ENCODE measurements around the gene STEAP4. TPM values are rescaled to one million over a fixed set of nuclear protein-coding genes. Genes with fewer than 3 reads are reported as not detected.

STEAP4 gene
- total RNA-seq, 1 experiment from 2014 or later: not detected

- no peak for DNase-seq (ENCODE audit: low read depth in 1 of 2, low spot score in 2 of 2)
- Histone ChIP-seq H3K36me3 (no peaks in the 10 kb centered on the region), H3K9me3 (replicated peaks) (no peaks in the 10 kb centered on the region), H3K4me1 (replicated peaks) (no peaks in the 10 kb centered on the region), H3K4me3 (no peak overlapping the region), H3K27ac (no peak overlapping the region), H3K27me3 (replicated peaks) (no peaks in the 10 kb centered on the region)
Measured at GRCh38 chr7:88328787-88329186, 22.1 kb upstream of the STEAP4 start.

- no peak for DNase-seq (ENCODE audit: low read depth in 1 of 2, low spot score in 2 of 2)
- H3K4me3 ChIP-seq: no peak overlapping the region
- no peaks in the 10 kb centered on the region for H3K36me3 ChIP-seq
- no peak overlapping the region for H3K27ac ChIP-seq
- no peaks in the 10 kb centered on the region for H3K27me3 ChIP-seq (replicated peaks)
- no peaks in the 10 kb centered on the region for H3K9me3 ChIP-seq (replicated peaks)
- no peaks in the 10 kb centered on the region for H3K4me1 ChIP-seq (replicated peaks)
Measured at GRCh38 chr7:88324699-88325098, 18.0 kb upstream of the STEAP4 start.

GRCh38 chr7:88322151-88322550 lies 15.5 kb upstream of the STEAP4 start:
- no peak for DNase-seq (ENCODE audit: low read depth in 1 of 2, low spot score in 2 of 2)
- Histone ChIP-seq H3K27ac (no peak overlapping the region), H3K9me3 (replicated peaks) (no peaks in the 10 kb centered on the region), H3K27me3 (replicated peaks) (no peaks in the 10 kb centered on the region), H3K36me3 (no peaks in the 10 kb centered on the region), H3K4me3 (no peak overlapping the region), H3K4me1 (replicated peaks) (no peaks in the 10 kb centered on the region)

- DNase-seq (ENCODE audit: low read depth in 1 of 2, low spot score in 2 of 2): no peak
- Histone ChIP-seq H3K27me3 (replicated peaks) (no peaks in the 10 kb centered on the region), H3K36me3 (no peaks in the 10 kb centered on the region), H3K4me3 (no peak overlapping the region), H3K27ac (no peak overlapping the region), H3K4me1 (replicated peaks) (no peaks in the 10 kb centered on the region), H3K9me3 (replicated peaks) (no peaks in the 10 kb centered on the region)
Measured at GRCh38 chr7:88321694-88322093, 15.0 kb upstream of the STEAP4 start.

GRCh38 chr7:88318196-88318595 lies 11.5 kb upstream of the STEAP4 start:
- DNase-seq (ENCODE audit: low read depth in 1 of 2, low spot score in 2 of 2): no peak
- Histone ChIP-seq H3K4me1 (replicated peaks) (no peaks in the 10 kb centered on the region), H3K27ac (no peak overlapping the region), H3K9me3 (replicated peaks) (no peaks in the 10 kb centered on the region), H3K4me3 (no peak overlapping the region), H3K27me3 (replicated peaks) (0 out of 2 replicates have a peak, but pooled peaks cover 4% of the 10 kb centered on the region), H3K36me3 (no peaks in the 10 kb centered on the region)

GRCh38 chr7:88317422-88317821 lies 10.7 kb upstream of the STEAP4 start:
- H3K4me1 ChIP-seq (replicated peaks): no peaks in the 10 kb centered on the region
- H3K9me3 ChIP-seq (replicated peaks): no peaks in the 10 kb centered on the region
- no peak overlapping the region for H3K4me3 ChIP-seq
- H3K36me3 ChIP-seq: no peaks in the 10 kb centered on the region
- H3K27me3 ChIP-seq (replicated peaks): 0 out of 2 replicates have a peak, but pooled peaks cover 4% of the 10 kb centered on the region
- H3K27ac ChIP-seq: no peak overlapping the region
- DNase-seq (ENCODE audit: low read depth in 1 of 2, low spot score in 2 of 2): no peak

- Histone ChIP-seq H3K9me3 (replicated peaks) (no peaks in the 10 kb centered on the region), H3K4me3 (no peak overlapping the region), H3K27me3 (replicated peaks) (0 out of 2 replicates have a peak, but pooled peaks cover 4% of the 10 kb centered on the region), H3K36me3 (no peaks in the 10 kb centered on the region), H3K4me1 (replicated peaks) (no peaks in the 10 kb centered on the region), H3K27ac (no peak overlapping the region)
- DNase-seq (ENCODE audit: low read depth in 1 of 2, low spot score in 2 of 2): no peak
Measured at GRCh38 chr7:88316456-88316855, 9.8 kb upstream of the STEAP4 start.

- no peak overlapping the region for H3K27ac ChIP-seq
- no peak overlapping the region for H3K4me3 ChIP-seq
Measured at GRCh38 chr7:88315522-88315921, 8.8 kb upstream of the STEAP4 start.

GRCh38 chr7:88314061-88314491 lies 7.4 kb upstream of the STEAP4 start:
- H3K27me3 ChIP-seq (replicated peaks): 0 out of 2 replicates have a peak, but pooled peaks cover 4% of the 10 kb centered on the region

More at GRCh38 chr7:88315522-88315921, 8.8 kb upstream of the STEAP4 start:
- Histone ChIP-seq H3K9me3 (replicated peaks) (no peaks in the 10 kb centered on the region), H3K27me3 (replicated peaks) (0 out of 2 replicates have a peak, but pooled peaks cover 4% of the 10 kb centered on the region), H3K4me1 (replicated peaks) (no peaks in the 10 kb centered on the region), H3K36me3 (no peaks in the 10 kb centered on the region)
- no peak for DNase-seq (ENCODE audit: low read depth in 1 of 2, low spot score in 2 of 2)

GRCh38 chr7:88312061-88312663 lies 5.5 kb upstream of the STEAP4 start:
- Histone ChIP-seq H3K27me3 (replicated peaks) (0 out of 2 replicates have a peak, but pooled peaks cover 4% of the 10 kb centered on the region), H3K4me3 (no peak overlapping the region), H3K27ac (no peak overlapping the region), H3K4me1 (replicated peaks) (no peaks in the 10 kb centered on the region), H3K36me3 (no peaks in the 10 kb centered on the region), H3K9me3 (replicated peaks) (no peaks in the 10 kb centered on the region)
- no peak for DNase-seq (ENCODE audit: low read depth in 1 of 2, low spot score in 2 of 2)

More at GRCh38 chr7:88314061-88314491, 7.4 kb upstream of the STEAP4 start:
- no peak overlapping the region for H3K4me3 ChIP-seq
- H3K27ac ChIP-seq: no peak overlapping the region
- no peaks in the 10 kb centered on the region for H3K36me3 ChIP-seq
- H3K4me1 ChIP-seq (replicated peaks): no peaks in the 10 kb centered on the region
- DNase-seq (ENCODE audit: low read depth in 1 of 2, low spot score in 2 of 2): no peak
- H3K9me3 ChIP-seq (replicated peaks): no peaks in the 10 kb centered on the region

- no peak overlapping the region for H3K27ac ChIP-seq
Measured at GRCh38 chr7:88311675-88312036, 5.0 kb upstream of the STEAP4 start.

GRCh38 chr7:88310956-88311674 lies 4.4 kb upstream of the STEAP4 start:
- no peak for DNase-seq (ENCODE audit: low read depth in 1 of 2, low spot score in 2 of 2)
- H3K4me3 ChIP-seq: no peak overlapping the region
- H3K27me3 ChIP-seq (replicated peaks): 0 out of 2 replicates have a peak, but pooled peaks cover 4% of the 10 kb centered on the region
- H3K36me3 ChIP-seq: no peaks in the 10 kb centered on the region
- no peak overlapping the region for H3K27ac ChIP-seq
- no peaks in the 10 kb centered on the region for H3K9me3 ChIP-seq (replicated peaks)
- no peaks in the 10 kb centered on the region for H3K4me1 ChIP-seq (replicated peaks)

More at GRCh38 chr7:88311675-88312036, 5.0 kb upstream of the STEAP4 start:
- Histone ChIP-seq H3K4me1 (replicated peaks) (no peaks in the 10 kb centered on the region), H3K36me3 (no peaks in the 10 kb centered on the region), H3K9me3 (replicated peaks) (no peaks in the 10 kb centered on the region), H3K4me3 (no peak overlapping the region), H3K27me3 (replicated peaks) (0 out of 2 replicates have a peak, but pooled peaks cover 4% of the 10 kb centered on the region)
- DNase-seq (ENCODE audit: low read depth in 1 of 2, low spot score in 2 of 2): no peak

GRCh38 chr7:88309819-88310218 lies 3.1 kb upstream of the STEAP4 start:
- Histone ChIP-seq H3K9me3 (replicated peaks) (no peaks in the 10 kb centered on the region), H3K4me1 (replicated peaks) (no peaks in the 10 kb centered on the region), H3K27ac (no peak overlapping the region), H3K27me3 (replicated peaks) (0 out of 2 replicates have a peak, but pooled peaks cover 4% of the 10 kb centered on the region), H3K36me3 (no peaks in the 10 kb centered on the region), H3K4me3 (no peak overlapping the region)
- no peak for DNase-seq (ENCODE audit: low read depth in 1 of 2, low spot score in 2 of 2)

GRCh38 chr7:88307823-88308222 lies 1.1 kb upstream of the STEAP4 start:
- Histone ChIP-seq H3K36me3 (no peaks in the 10 kb centered on the region), H3K27ac (no peak overlapping the region), H3K27me3 (replicated peaks) (0 out of 2 replicates have a peak, but pooled peaks cover 4% of the 10 kb centered on the region), H3K4me3 (no peak overlapping the region), H3K4me1 (replicated peaks) (no peaks in the 10 kb centered on the region), H3K9me3 (replicated peaks) (no peaks in the 10 kb centered on the region)
- no peak for DNase-seq (ENCODE audit: low read depth in 1 of 2, low spot score in 2 of 2)

Measured in SJSA1 (cell line).